Putamen (tissue), 1 donor: ENCODE measurements around the gene TM4SF18.
"Not testable (repeated sequence)": the region's sequence is repeated elsewhere in the genome, so short reads cannot be mapped to it uniquely, and the experiment has no call there.

Source experiments
- DNase-seq: peaks from one replicate; pipeline ENCODE4 v3.0.0-alpha.2; 2016; ENCODE audit warnings: low spot score

The TM4SF18 gene

GRCh38 chr3:149333176-149333859, at the start of gene TM4SF18:
TM4SF18 (minus strand) TSS chr3:149333636; CDS start chr3:149333382, 254 bp downstream.
- peak; percentile 43 for DNase-seq

GRCh38 chr3:149382518-149382917, 49.1 kb upstream of the TM4SF18 start:
- no peak for DNase-seq

- DNase-seq: no peak
These were observed 48.6 kb upstream of the TM4SF18 start for GRCh38 chr3:149382101-149382467.

GRCh38 chr3:149381173-149382100, 48.0 kb upstream of the TM4SF18 start:
- DNase-seq: no peak

- DNase-seq: not testable (repeated sequence)
These were observed 46.8 kb upstream of the TM4SF18 start for GRCh38 chr3:149380220-149380619.

- no peak for DNase-seq
These were observed 45.3 kb upstream of the TM4SF18 start for GRCh38 chr3:149378478-149379309.

GRCh38 chr3:149377408-149378364, 44.2 kb upstream of the TM4SF18 start, which contains the start of gene TM4SF1:
TM4SF1 (minus strand) TSS chr3:149377649; CDS start chr3:149377547, 102 bp downstream.
- no peak for DNase-seq

GRCh38 chr3:149376718-149377407, 43.4 kb upstream of the TM4SF18 start:
- no peak for DNase-seq

- no peak for DNase-seq
These were observed 42.2 kb upstream of the TM4SF18 start for GRCh38 chr3:149375501-149376196.

- no peak for DNase-seq
These were observed 41.5 kb upstream of the TM4SF18 start for GRCh38 chr3:149374793-149375500.

GRCh38 chr3:149374391-149374790, 41.0 kb upstream of the TM4SF18 start:
- DNase-seq: no peak

- no peak for DNase-seq
These were observed 40.0 kb upstream of the TM4SF18 start for GRCh38 chr3:149373235-149374125.

GRCh38 chr3:149371723-149372114, 38.3 kb upstream of the TM4SF18 start:
- DNase-seq: no peak

- DNase-seq: no peak
These were observed 37.7 kb upstream of the TM4SF18 start for GRCh38 chr3:149371001-149371722.

- DNase-seq: no peak
These were observed 36.8 kb upstream of the TM4SF18 start for GRCh38 chr3:149369991-149370866.
